IPS-20b (cell line): ENCODE results near the gene PI4KA.
"Not testable (repeated sequence)": the region's sequence is repeated elsewhere in the genome, so short reads cannot be mapped to it uniquely, and the experiment has no call there.

ENCODE experiments used
- H3K27ac ChIP-seq: one replicate; pipeline ENCODE4 v1.5.1; 2013; ENCODE audit warnings: low read length
- H3K27me3 ChIP-seq: 2 replicates; pipeline ENCODE4 v1.6.1; 2013; ENCODE audit warnings: mild to moderate bottlenecking, low read length, inconsistent platforms; ENCODE audit not compliant: insufficient read depth
- H3K36me3 ChIP-seq: 2 replicates; pipeline ENCODE4 v1.6.1; 2013; ENCODE audit warnings: low read depth, mild to moderate bottlenecking, inconsistent platforms, low read length, moderate library complexity; ENCODE audit not compliant: insufficient read depth
- H3K4me1 ChIP-seq: 2 replicates; pipeline ENCODE4 v1.6.1; 2013; ENCODE audit warnings: mild to moderate bottlenecking, control low read depth, inconsistent platforms, low read length, moderate library complexity; ENCODE audit not compliant: insufficient read depth
- H3K4me3 ChIP-seq: 2 replicates; pipeline ENCODE4 v1.5.1; 2013; ENCODE audit warnings: mild to moderate bottlenecking, low read length, inconsistent platforms
- H3K9ac ChIP-seq: 2 replicates; pipeline ENCODE4 v1.6.1; 2013; ENCODE audit warnings: low read depth, mild to moderate bottlenecking, inconsistent platforms, low read length, moderate library complexity
- H3K9me3 ChIP-seq: 2 replicates; pipeline ENCODE4 v1.6.1; 2013; ENCODE audit warnings: mild to moderate bottlenecking, low read depth, low read length, inconsistent platforms; ENCODE audit not compliant: insufficient read depth

The PI4KA gene

DNA sequence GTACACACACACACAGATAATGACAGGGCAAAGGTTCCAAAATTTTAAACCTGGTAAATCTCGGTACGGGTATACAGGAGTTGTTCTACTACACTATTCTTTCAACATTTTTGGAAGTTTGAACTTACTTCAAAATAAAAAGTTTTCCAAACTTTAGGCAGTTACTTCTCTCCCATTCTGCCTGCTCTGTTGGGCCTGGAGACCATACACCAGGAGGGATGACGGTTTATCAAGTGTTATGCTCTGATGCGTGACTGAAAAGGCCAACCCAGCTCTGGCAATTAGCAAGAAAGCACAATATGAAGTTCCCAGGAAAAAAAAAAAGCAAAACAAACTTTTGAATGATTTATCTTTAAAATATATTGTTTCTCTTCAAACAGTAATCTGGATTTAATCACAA, 83.7 kb downstream of the PI4KA start:
- H3K9ac ChIP-seq = no peak overlapping the region
- no peaks in the 10 kb centered on the region for H3K36me3 ChIP-seq
- peaks cover 5% of the 10 kb centered on the region for H3K4me1 ChIP-seq
- H3K4me3 ChIP-seq = no peak overlapping the region
- no peaks in the 10 kb centered on the region for H3K9me3 ChIP-seq
- H3K27ac ChIP-seq = no peak overlapping the region
- no peaks in the 10 kb centered on the region for H3K27me3 ChIP-seq

DNA sequence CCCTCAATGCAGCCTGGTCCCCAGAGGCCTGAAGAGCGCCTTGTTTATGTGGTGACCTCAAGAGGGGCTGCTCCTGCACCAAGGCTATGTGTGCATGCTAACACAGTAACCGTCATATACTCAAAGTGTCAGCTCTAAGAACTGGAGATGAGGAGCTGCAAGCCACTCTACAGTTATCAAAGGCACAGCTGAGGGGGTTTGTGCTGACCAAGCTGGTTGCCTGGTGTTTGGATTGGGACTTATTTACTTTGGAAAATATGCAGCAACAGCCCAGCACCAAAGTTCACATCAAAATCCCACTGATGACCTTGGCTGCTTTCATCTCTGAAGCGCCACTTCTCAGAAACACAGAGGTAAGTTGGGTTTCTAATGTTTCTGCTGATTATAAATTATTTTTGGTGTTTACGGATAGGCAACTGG, 84.8 kb downstream of the PI4KA start, which contains the start of gene SERPIND1:
Gene SERPIND1 (plus strand): TSS at position 321 of the 420 bp plus-strand sequence. CDS start 5,200 bp downstream, outside the sequence.
- Histone ChIP-seq H3K27me3 (no peaks in the 10 kb centered on the region), H3K9ac (no peak within 1 kb of the TSS), H3K4me3 (no peak within 1 kb of the TSS), H3K9me3 (no peaks in the 10 kb centered on the region), H3K36me3 (no peaks in the 10 kb centered on the region), H3K27ac (no peak within 1 kb of the TSS), H3K4me1 (no peaks in the 10 kb centered on the region; the same call in 1 of the 2 replicates)

DNA sequence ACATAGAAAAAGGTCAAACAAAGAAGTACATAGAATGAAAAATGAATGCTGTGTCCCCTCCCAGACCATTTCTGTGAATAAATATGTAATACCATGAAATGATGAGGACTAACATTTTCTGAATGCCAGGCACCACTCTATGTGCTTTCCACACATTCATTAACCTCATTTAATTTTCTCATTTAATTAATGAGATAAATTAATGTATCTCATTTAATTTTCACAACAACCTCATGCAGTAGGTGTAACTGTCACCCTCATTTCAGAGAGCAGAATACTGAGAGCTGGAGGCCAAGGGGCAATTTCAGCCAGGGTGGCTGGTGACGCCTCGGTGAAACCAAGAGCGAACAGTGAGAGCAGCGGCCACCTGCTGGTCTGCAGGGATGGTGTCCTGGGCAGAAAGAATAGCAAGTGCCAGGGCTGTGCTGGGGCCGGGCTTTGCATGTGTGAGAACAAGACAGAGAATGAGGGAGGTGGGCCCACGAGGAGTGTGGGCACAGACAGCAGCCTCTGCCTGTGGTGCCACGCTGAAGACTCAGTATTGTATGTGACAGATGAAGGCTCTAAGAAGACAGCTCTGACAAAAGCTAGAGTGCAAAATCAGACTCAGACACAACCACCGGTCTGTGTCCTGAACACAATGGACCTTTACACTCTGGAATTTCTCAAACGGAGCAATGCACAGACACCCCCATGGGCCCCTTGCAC, 86.5 kb downstream of the PI4KA start:
- Histone ChIP-seq H3K4me1 (no peaks in the 10 kb centered on the region), H3K9me3 (no peaks in the 10 kb centered on the region), H3K4me3 (no peak overlapping the region), H3K9ac (no peak overlapping the region), H3K27ac (no peak overlapping the region), H3K27me3 (no peaks in the 10 kb centered on the region), H3K36me3 (no peaks in the 10 kb centered on the region)

DNA sequence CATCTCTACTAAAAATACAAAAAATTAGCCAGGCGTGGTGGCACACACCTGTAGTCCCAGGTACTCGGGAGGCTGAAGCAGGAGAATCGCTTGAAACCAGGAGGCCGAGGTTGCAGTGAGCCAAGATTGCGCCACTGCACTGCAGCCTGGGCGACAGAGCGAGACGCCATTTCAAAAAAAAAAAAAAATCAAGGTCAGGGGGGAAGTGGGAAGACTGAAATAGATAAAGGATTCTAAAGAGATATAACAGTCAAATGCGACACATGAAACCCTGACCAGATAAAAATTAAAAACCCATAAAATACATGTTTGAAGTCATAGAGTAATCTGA, 89.2 kb downstream of the PI4KA start:
- H3K27me3 ChIP-seq, H3K4me1 ChIP-seq, H3K9me3 ChIP-seq, H3K36me3 ChIP-seq, H3K27ac ChIP-seq, H3K4me3 ChIP-seq, H3K9ac ChIP-seq: not testable (repeated sequence)

DNA sequence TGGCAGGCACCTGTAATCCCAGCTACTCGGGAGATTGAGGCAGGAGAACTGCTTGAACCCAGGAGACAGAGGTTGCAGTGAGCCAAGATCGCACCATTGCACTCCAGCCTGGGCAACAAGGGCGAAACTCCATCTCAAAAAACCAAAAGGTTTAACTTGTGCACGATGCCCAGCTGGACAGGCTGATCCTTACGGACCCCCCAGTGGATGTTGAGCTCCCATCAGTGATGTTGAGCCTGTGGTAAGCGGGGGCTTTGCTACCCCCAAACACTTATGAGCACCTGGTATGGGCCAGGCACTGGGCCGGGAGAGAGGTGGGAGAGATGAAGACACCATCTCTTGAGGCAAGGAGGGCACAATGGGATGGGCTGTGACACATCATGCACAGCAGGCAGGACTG, 92.1 kb downstream of the PI4KA start:
- no peaks in the 10 kb centered on the region for H3K4me1 ChIP-seq
- H3K27me3 ChIP-seq = no peaks in the 10 kb centered on the region
- H3K27ac ChIP-seq = no peak overlapping the region
- no peak overlapping the region for H3K9ac ChIP-seq
- H3K4me3 ChIP-seq = no peak overlapping the region
- H3K9me3 ChIP-seq = no peaks in the 10 kb centered on the region
- H3K36me3 ChIP-seq = peaks cover 20% of the 10 kb centered on the region

DNA sequence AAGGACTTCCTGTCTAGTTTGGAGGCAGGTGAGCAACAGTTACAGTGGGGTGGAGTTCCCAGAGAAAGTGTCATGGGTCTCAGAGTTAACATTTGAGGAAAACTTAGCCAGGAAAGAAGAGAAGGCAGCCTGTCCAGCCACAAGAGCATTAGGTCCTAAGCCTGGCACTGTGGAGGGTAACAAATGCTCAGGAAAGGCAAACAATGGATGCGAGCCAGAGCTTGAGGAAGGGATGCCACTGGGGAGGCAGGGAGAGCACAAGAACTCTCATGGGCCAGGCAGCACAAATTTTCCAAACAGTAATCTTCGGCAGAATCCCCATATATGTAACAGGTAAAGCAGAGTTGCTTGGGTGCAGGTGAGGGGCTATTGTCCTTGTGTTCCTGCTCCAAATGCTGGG, 92.7 kb downstream of the PI4KA start:
- Histone ChIP-seq H3K36me3 (peaks cover 20% of the 10 kb centered on the region), H3K4me3 (no peak overlapping the region), H3K4me1 (no peaks in the 10 kb centered on the region), H3K9ac (no peak overlapping the region), H3K27ac (no peak overlapping the region), H3K9me3 (no peaks in the 10 kb centered on the region), H3K27me3 (no peaks in the 10 kb centered on the region)

DNA sequence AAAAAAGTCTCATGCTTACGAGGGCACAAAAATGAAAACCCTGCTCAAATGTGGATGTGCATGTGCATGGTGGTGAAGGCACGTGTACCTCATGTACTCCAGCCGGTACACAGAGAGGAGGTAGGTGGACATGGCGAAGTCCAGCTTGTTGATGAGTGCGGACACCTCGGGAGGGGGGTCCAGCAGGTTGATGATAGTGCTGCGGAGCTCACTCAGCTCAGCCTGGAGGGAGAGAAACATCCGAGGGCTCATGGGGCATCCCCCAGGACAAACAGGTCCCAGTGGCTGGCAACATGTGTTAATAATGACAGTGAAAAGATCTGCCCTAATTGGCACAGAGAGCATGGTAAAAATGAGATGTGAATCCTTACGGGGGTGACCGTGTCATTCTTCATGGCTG, 93.9 kb downstream of the PI4KA start:
- H3K4me3 ChIP-seq = no peak overlapping the region
- no peak overlapping the region for H3K9ac ChIP-seq
- H3K4me1 ChIP-seq = no peaks in the 10 kb centered on the region
- no peaks in the 10 kb centered on the region for H3K27me3 ChIP-seq
- H3K27ac ChIP-seq = no peak overlapping the region
- H3K9me3 ChIP-seq = no peaks in the 10 kb centered on the region
- H3K36me3 ChIP-seq = peaks cover 20% of the 10 kb centered on the region

DNA sequence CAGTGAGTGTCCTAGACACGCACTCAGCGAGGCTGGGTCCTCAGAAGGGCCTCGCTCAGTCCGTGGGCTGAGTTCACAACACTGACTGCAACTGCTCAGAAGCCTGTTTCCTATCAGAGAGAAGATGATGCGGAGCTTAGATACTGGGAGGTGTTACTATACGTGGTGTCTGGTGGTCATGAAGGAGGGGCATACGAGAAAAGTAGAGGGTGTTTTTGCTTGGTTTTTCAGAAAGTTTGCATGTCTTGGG, 94.2 kb downstream of the PI4KA start:
- no peaks in the 10 kb centered on the region for H3K27me3 ChIP-seq
- H3K27ac ChIP-seq = no peak overlapping the region
- H3K9ac ChIP-seq = no peak overlapping the region
- H3K9me3 ChIP-seq = no peaks in the 10 kb centered on the region
- peaks cover 20% of the 10 kb centered on the region for H3K36me3 ChIP-seq
- no peaks in the 10 kb centered on the region for H3K4me1 ChIP-seq
- no peak overlapping the region for H3K4me3 ChIP-seq

DNA sequence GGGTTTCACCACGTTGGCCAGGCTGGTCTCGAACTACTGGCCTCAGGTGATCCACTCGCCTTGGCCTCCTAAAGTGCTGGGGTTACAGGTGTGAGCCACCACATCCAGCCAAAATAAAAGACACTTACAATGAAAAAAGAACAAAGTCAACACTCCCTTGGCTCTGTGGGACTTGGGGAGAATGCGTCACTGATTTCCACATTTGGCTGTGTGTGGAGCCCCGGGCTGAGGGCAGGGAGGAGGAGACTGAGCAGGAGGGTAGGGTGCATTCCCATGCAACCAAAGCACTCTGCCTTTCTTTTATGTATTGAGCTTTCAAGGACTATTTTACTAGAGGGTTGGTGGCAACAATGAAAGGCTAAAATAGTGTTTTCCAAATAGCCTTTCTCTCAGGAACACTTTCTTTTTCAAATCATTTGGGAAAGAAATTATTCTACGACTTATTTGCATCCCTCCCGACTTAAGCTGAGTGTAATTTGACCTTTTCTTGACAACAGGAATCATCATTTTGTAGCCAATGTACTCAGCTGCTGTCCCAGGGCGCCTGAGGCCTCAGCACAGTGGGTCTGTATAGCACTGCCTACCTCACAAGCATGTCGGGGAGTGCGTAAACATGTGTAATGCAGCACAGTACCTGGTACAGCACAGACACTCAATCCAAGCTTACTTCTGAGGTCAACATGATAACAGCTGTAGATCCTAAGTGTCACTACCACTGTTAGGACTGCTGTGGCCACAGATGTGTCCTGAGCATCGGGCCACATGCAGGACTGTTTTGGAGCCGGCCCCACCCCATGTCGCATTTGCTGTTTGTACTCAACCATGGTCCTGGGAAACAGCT, 94.8 kb downstream of the PI4KA start:
- H3K27me3 ChIP-seq = no peaks in the 10 kb centered on the region
- H3K4me3 ChIP-seq = no peak overlapping the region
- no peaks in the 10 kb centered on the region for H3K9me3 ChIP-seq
- no peak overlapping the region for H3K27ac ChIP-seq
- H3K9ac ChIP-seq = no peak overlapping the region
- peaks cover 20% of the 10 kb centered on the region for H3K36me3 ChIP-seq
- no peaks in the 10 kb centered on the region for H3K4me1 ChIP-seq

DNA sequence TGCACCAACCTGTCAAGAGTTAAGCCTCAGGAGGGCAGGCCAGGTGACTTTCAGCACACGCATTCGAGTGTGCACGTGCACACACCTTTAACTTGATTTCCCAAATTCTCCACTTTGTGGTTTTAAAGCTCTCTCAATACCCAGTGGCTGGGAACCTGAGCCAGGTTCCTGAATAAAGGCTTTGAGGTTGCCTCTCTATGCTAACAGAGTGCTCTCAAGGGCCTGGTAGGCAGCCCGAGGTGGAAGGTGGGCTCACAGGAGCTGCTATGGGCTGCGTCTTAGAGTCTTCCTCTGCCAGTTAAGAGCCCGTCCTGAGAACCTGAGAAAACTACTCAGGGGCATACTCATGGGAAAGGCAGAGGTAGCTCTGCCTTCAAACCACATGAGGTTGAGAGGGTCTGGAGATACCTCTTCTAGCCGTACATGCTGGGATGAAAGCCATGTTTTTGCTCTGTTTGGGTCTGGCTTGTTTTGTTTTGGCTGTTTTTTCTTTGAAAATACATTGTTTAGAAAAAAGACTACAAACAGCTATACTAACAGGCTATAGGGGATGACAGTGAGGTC, 96.3 kb downstream of the PI4KA start:
- H3K9ac ChIP-seq = no peak overlapping the region
- H3K27ac ChIP-seq = no peak overlapping the region
- H3K9me3 ChIP-seq = no peaks in the 10 kb centered on the region
- no peak overlapping the region for H3K4me3 ChIP-seq
- no peaks in the 10 kb centered on the region for H3K27me3 ChIP-seq
- H3K36me3 ChIP-seq = peaks cover 20% of the 10 kb centered on the region
- H3K4me1 ChIP-seq = no peaks in the 10 kb centered on the region

DNA sequence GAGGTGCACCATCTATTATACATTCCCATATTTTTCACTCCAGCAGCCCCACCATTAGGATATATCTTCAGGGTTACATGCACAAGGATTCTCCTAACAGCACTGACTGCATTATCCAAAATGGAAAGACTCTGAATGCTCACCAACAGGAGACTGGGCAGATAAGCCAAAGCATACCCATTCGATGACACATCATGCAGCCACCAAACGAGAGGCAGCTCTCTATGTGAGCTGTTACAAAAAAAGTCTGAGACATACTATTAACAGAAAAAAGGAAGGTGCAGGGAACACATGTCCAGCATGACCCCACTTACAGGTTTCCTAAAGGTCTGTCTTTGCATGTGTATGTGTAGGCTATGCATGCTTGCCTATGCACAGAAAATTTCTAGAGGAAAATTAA, 97.1 kb downstream of the PI4KA start:
- no peak overlapping the region for H3K9ac ChIP-seq
- no peaks in the 10 kb centered on the region for H3K4me1 ChIP-seq
- peaks cover 20% of the 10 kb centered on the region for H3K36me3 ChIP-seq
- no peaks in the 10 kb centered on the region for H3K27me3 ChIP-seq
- H3K9me3 ChIP-seq = no peaks in the 10 kb centered on the region
- no peak overlapping the region for H3K27ac ChIP-seq
- H3K4me3 ChIP-seq = no peak overlapping the region

DNA sequence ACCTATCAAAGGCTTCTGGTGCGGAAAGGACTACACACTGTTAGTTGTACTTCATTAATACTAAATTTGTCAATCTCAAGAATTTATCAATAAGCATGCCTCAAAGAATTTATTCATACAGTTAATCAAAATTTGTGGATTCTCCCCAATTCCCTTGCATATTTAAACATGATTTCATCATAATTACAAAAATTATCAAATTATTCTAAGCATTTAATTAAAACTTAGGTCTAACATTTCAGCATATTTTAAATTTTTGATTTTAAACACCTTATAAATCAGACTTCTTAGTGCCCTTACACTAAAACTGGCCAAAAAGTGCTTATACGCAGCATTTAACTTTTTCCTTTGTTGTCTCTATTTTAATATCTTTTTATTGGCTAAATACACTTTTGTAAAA, 98.5 kb downstream of the PI4KA start:
- Histone ChIP-seq H3K9me3 (no peaks in the 10 kb centered on the region), H3K27ac (no peak overlapping the region), H3K27me3 (no peaks in the 10 kb centered on the region), H3K9ac (no peak overlapping the region), H3K4me3 (no peak overlapping the region), H3K4me1 (no peaks in the 10 kb centered on the region), H3K36me3 (peaks cover 17% of the 10 kb centered on the region)
